Bronchial epithelial cell (primary cell): ENCODE data around the gene PDE8A. TPM values are rescaled to one million over a fixed set of nuclear protein-coding genes. Genes with fewer than 3 reads are reported as not detected.

Experiments used
- DNase-seq: peaks from one replicate; pipeline ENCODE4 v3.0.0-alpha.2; 2010; ENCODE audit warnings: low read depth
- FAIRE-seq: peaks from 2 replicates; lab custom pipeline; 2011; peaks lifted over from hg19 to GRCh38; lab: Jason Lieb, UNC
- H3K27me3 ChIP-seq: 2 replicates; pipeline ENCODE4 v1.5.1; 2011; ENCODE audit warnings: low read length; ENCODE audit not compliant: control insufficient read depth, insufficient read depth
- H3K36me3 ChIP-seq: 2 replicates; pipeline ENCODE4 v1.5.1; 2011; ENCODE audit warnings: low read length; ENCODE audit not compliant: control insufficient read depth, insufficient read depth
- H3K4me3 ChIP-seq: 2 replicates; pipeline ENCODE4 v1.5.1; 2011; ENCODE audit warnings: mild to moderate bottlenecking, low read depth, low read length, control low read depth
- CTCF ChIP-seq: IDR thresholded peaks from 2 replicates; pipeline ENCODE4 v1.5.1; 2011; ENCODE audit warnings: mild to moderate bottlenecking, moderate library complexity, low read length, control low read depth, inconsistent platforms; ENCODE audit not compliant: insufficient read depth, severe bottlenecking
- total RNA-seq: library from RNA; depleted of rRNA; stranded (reverse); fragments of >200 nt; gene quantifications from 2 replicates; pipeline ENCODE4 v1.2.1, GENCODE V29; 2014

Gene PDE8A
- total RNA-seq, 1 donor from 2014 or later, result 11.6 TPM

GRCh38 chr15:85049805-85050204 lies 68.1 kb downstream of the PDE8A start:
- H3K36me3 ChIP-seq, result no peaks in the 10 kb centered on the region
- H3K27me3 ChIP-seq, result no peaks in the 10 kb centered on the region
- no peak for DNase-seq
- H3K4me3 ChIP-seq, result no peak overlapping the region
- FAIRE-seq, result no peak
- no peak for TF ChIP-seq CTCF

- FAIRE-seq (no peak), DNase-seq (no peak)
- Histone ChIP-seq H3K4me3 (no peak overlapping the region), H3K27me3 (no peaks in the 10 kb centered on the region), H3K36me3 (no peaks in the 10 kb centered on the region)
- TF ChIP-seq CTCF, result no peak
These were observed 78.1 kb downstream of the PDE8A start for GRCh38 chr15:85059734-85060133.

- no peak for DNase-seq
- H3K27me3 ChIP-seq, result no peaks in the 10 kb centered on the region
- H3K4me3 ChIP-seq, result no peak overlapping the region
- TF ChIP-seq CTCF, result no peak
- FAIRE-seq, result no peak
- peaks cover 2% of the 10 kb centered on the region for H3K36me3 ChIP-seq
These were observed 80.9 kb downstream of the PDE8A start for GRCh38 chr15:85062560-85062959.

GRCh38 chr15:85063088-85063487 lies 81.4 kb downstream of the PDE8A start:
- Histone ChIP-seq H3K36me3 (peaks cover 3% of the 10 kb centered on the region), H3K4me3 (no peak overlapping the region), H3K27me3 (no peaks in the 10 kb centered on the region)
- peak; percentile 8 for DNase-seq
- no peak for TF ChIP-seq CTCF
- FAIRE-seq, result no peak

GRCh38 chr15:85063522-85064079 lies 81.9 kb downstream of the PDE8A start:
- peaks cover 3% of the 10 kb centered on the region for H3K36me3 ChIP-seq
- H3K4me3 ChIP-seq, result no peak overlapping the region
- FAIRE-seq (no peak), DNase-seq (no peak)
- TF ChIP-seq CTCF, result no peak
- H3K27me3 ChIP-seq, result no peaks in the 10 kb centered on the region

GRCh38 chr15:85064710-85065109 lies 83.1 kb downstream of the PDE8A start:
- no peaks in the 10 kb centered on the region for H3K27me3 ChIP-seq
- no peak for FAIRE-seq

More at GRCh38 chr15:85064710-85065109, 83.1 kb downstream of the PDE8A start:
- no peak for TF ChIP-seq CTCF
- Histone ChIP-seq H3K4me3 (no peak overlapping the region), H3K36me3 (peaks cover 3% of the 10 kb centered on the region)
- DNase-seq, result no peak
